Glutamatergic neuron (in vitro differentiated cells): ENCODE results near the gene EGFL7. TPM values are rescaled to one million over a fixed set of nuclear protein-coding genes. Genes with fewer than 3 reads are reported as not detected.

Experiments used
- DNase-seq: peaks from one replicate; pipeline ENCODE4 v3.0.0; 2022
- H3K27ac Mint-ChIP-seq: one replicate; pipeline ENCODE4 v1.8.0; 2020; ENCODE audit warnings: mild to moderate bottlenecking, mixed read lengths, inconsistent platforms; ENCODE audit not compliant: unreplicated experiment
- H3K27me3 Mint-ChIP-seq: one replicate; pipeline ENCODE4 v1.8.0; 2020; ENCODE audit warnings: mild to moderate bottlenecking, moderate library complexity, mixed read lengths, inconsistent platforms; ENCODE audit not compliant: unreplicated experiment
- H3K36me3 Mint-ChIP-seq: one replicate; pipeline ENCODE4 v1.8.0; 2020; ENCODE audit warnings: mild to moderate bottlenecking, mixed read lengths, inconsistent platforms; ENCODE audit not compliant: unreplicated experiment
- H3K4me1 Mint-ChIP-seq: one replicate; pipeline ENCODE4 v1.8.0; 2020; ENCODE audit warnings: mild to moderate bottlenecking, low read depth, mixed read lengths, inconsistent platforms; ENCODE audit not compliant: unreplicated experiment
- H3K4me3 Mint-ChIP-seq: one replicate; pipeline ENCODE4 v1.8.0; 2020; ENCODE audit warnings: mild to moderate bottlenecking, mixed read lengths, inconsistent platforms; ENCODE audit not compliant: unreplicated experiment
- H3K9me3 Mint-ChIP-seq: one replicate; pipeline ENCODE4 v1.8.0; 2020; ENCODE audit warnings: mild to moderate bottlenecking, moderate library complexity, mixed read lengths, inconsistent platforms; ENCODE audit not compliant: unreplicated experiment
- total RNA-seq: library from RNA; stranded (reverse); fragmentation: NEBNext Ultra II Directional; extraction: Animal tissue kit (Norgen Biotek cat#: 25700); gene quantifications from one replicate; pipeline ENCODE4 v1.2.1, GENCODE V29; 2021; ENCODE audit not compliant: unreplicated experiment
- TF ChIP-seq, protein P1 (sequence below): fragments of 200-600 bp; sonication (generic); IDR thresholded peaks from one replicate; pipeline ENCODE4 v1.5.0; 2021; ENCODE audit not compliant: partially characterized antibody, unreplicated experiment

EGFL7 gene
- total RNA-seq, 1 donor from 2014 or later, result 8.1 TPM

DNA sequence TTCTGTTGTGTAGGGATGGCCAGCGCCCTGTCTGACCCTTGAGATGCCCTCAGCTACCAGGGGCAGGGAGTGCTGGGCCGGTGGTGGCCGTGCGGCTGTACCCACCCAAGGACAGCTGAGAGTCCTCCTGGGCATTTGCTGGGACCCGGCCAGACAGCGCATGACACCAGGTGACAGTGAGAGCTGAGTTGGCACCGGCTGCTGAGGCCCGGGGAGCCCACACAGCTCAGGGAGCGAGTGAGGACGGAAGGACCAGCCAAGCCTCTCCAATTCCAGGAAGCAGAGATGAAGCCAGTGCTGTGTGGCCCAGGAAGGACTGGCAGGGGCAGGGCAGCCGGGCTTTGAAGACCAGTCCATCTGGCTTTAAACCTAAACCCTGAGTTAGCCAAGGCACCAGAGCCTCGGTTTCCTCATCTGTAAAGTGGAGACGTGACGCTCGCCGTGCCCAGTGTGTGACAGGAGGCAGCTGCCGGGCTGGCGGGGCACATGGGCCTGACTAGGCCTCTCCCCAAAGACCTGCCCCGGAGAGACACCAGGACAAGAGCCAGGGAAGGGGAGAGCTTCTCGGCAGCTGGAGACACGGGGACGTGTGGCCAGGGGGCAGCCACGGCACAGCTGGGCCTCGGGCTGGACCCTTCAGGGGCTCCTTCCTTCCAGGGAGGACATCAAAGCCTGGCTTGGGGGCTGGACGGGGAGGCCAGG is 27.5 kb downstream of the EGFL7 start:
- H3K9me3 Mint-ChIP-seq, result no peaks in the 10 kb centered on the region
- peaks cover 5% of the 10 kb centered on the region for H3K27me3 Mint-ChIP-seq
- no peak overlapping the region for H3K27ac Mint-ChIP-seq
- no peak for DNase-seq
- H3K4me1 Mint-ChIP-seq, result peaks cover 10% of the 10 kb centered on the region
- TF ChIP-seq, protein P1, sequence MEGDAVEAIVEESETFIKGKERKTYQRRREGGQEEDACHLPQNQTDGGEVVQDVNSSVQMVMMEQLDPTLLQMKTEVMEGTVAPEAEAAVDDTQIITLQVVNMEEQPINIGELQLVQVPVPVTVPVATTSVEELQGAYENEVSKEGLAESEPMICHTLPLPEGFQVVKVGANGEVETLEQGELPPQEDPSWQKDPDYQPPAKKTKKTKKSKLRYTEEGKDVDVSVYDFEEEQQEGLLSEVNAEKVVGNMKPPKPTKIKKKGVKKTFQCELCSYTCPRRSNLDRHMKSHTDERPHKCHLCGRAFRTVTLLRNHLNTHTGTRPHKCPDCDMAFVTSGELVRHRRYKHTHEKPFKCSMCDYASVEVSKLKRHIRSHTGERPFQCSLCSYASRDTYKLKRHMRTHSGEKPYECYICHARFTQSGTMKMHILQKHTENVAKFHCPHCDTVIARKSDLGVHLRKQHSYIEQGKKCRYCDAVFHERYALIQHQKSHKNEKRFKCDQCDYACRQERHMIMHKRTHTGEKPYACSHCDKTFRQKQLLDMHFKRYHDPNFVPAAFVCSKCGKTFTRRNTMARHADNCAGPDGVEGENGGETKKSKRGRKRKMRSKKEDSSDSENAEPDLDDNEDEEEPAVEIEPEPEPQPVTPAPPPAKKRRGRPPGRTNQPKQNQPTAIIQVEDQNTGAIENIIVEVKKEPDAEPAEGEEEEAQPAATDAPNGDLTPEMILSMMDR, result no peak
- peak overlapping the region; percentile 38 for H3K4me3 Mint-ChIP-seq
- H3K36me3 Mint-ChIP-seq, result no peaks in the 10 kb centered on the region

DNA sequence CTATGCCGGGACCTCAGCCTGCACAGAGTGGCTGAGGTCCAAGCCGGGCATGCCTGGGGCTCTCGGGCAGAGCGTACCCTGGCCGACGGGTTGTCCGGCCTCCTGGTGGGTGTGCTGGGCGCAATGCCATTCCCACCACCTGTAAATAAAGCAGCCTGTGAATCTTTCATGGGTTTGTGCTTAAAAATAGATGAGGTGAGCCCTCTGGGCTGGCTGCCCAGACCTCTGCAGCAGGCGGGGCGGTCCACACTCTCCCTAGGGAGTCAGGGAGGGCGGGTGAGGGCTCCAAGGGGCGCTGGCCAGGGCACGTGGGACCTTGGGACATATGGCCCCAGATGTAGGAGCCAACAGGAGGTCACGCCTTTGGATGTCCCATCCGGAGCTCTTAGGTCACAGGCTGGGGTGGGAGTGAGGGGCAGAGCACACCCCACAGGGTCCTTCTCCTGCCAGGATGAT is 28.1 kb downstream of the EGFL7 start:
- Mint-ChIP-seq H3K4me3 (peak overlapping the region; percentile 34), H3K9me3 (peaks cover under 1% of the 10 kb centered on the region), H3K27me3 (peaks cover 5% of the 10 kb centered on the region), H3K36me3 (no peaks in the 10 kb centered on the region), H3K27ac (no peak overlapping the region), H3K4me1 (peaks cover 11% of the 10 kb centered on the region)
- no peak for DNase-seq
- TF ChIP-seq, protein P1, result no peak

DNA sequence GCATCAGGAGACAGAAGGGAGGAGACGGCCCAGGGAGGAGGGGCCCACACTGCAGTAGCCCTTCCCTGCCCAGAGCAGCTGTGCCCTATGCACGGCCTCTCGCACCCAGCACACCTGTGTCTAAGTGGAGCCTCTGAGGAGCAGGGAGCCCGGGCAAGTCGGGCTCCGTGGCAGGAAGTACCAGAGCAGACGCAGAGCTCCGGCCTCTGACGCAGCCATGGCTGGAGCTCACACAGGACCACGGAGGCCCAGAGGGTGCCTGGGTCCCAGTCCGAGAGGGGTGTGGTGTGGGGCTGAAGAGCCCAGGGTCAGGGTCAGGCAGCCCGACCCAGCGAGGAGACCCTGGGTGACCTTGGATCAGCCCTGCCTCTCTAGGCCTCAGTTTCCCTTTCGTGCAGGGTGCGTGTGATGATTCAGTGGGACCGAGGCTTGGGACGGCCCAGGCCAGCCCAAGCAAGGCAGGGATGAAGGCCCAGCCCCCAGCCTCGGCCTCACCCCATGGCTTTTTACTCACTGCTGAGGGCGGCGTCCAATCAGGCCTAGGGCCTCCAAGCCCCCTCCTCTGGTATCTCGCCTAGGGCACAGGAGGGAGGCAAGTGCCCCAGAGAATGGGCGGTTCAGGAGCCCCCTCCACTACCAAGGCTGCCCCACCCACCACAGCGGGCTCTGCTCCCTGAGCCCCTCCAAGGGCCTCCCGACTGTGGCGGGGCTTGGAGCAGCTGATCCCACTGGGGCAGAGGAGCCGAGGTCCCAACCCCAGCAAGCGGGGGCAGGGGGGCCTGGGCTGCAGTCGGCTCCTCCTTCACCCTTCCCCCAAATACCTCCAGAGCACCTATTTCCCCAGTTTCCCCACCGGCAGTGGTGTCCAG is 28.8 kb downstream of the EGFL7 start:
- H3K27me3 Mint-ChIP-seq, result peaks cover 7% of the 10 kb centered on the region
- peaks cover 4% of the 10 kb centered on the region for H3K9me3 Mint-ChIP-seq
- no peak overlapping the region for H3K27ac Mint-ChIP-seq
- TF ChIP-seq, protein P1, result no peak
- peak; percentile 19 for DNase-seq
- H3K4me3 Mint-ChIP-seq, result no peak overlapping the region
- no peaks in the 10 kb centered on the region for H3K36me3 Mint-ChIP-seq
- peaks cover 11% of the 10 kb centered on the region for H3K4me1 Mint-ChIP-seq

DNA sequence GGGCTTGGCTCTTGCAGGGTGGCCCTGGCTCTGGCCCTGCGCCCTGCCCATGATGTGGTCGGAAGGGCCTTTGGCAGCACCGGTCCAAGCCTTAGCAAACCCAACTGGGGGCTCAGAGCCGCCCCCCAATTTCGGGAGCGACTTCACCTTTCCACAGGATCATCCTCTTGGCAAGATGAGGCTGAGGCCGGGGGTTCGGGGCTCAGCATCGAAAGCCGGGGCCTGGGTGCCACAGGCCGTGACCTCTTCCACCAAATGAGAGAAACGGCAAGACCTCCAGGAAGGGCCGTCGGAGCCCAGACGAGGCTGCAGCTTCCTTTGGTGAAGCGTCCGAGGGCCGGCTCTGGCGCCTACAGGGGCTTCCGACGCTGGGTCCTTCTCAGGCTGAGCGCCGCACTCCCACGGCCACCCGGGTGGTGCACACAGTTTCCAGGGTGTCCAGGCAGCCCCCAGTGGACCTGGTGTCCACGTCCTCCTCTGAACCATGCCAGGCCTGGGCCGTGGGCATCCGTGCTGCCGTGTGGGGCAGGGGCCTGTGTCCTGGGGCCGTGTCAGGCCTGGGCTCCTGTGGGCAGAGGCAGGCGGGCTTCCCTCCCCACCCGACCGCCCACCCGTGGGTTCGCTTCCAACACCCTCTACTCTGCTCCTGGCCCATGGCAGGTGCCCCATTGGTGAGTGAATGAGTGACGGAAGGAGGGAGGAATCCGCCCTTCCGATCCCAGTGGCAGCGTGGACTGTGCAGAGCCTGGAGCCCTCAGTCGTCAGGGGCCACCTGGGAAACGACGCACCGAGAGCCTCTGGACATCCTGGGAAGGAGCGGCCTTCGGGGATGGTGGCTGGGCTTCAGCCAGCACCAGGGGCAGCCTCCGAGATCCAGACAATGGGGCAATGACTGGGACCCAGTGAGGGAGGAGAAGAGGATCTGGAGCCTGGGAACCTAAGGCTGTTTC is 29.7 kb downstream of the EGFL7 start:
- TF ChIP-seq, protein P1, result no peak
- no peaks in the 10 kb centered on the region for H3K36me3 Mint-ChIP-seq
- H3K9me3 Mint-ChIP-seq, result peaks cover 4% of the 10 kb centered on the region
- H3K27me3 Mint-ChIP-seq, result peaks cover 7% of the 10 kb centered on the region
- H3K4me3 Mint-ChIP-seq, result no peak overlapping the region
- H3K27ac Mint-ChIP-seq, result no peak overlapping the region
- peaks cover 13% of the 10 kb centered on the region for H3K4me1 Mint-ChIP-seq
- DNase-seq, result peak; percentile 15
